Measurements from ENCODE around the gene P2RX7. TPM values are rescaled to one million over a fixed set of nuclear protein-coding genes. Genes with fewer than 3 reads are reported as not detected.
"Not testable (repeated sequence)": the region's sequence is repeated elsewhere in the genome, so short reads cannot be mapped to it uniquely, and the experiment has no call there.

Gene P2RX7
- total RNA-seq, 1 experiment from 2014 or later: 0.23 TPM

- H3K4me3 ChIP-seq (ENCODE audit: low read depth in 2 of 2, low read length in 2 of 2): no peak overlapping the region
- ATAC-seq (no peak), DNase-seq (ENCODE audit: low read depth, low spot score) (no peak)
- no TSS peak for BruUV-seq (replicated peaks)
- ChIA-PET POLR2A (no interaction called here), CTCF (no interaction called here)
- no peaks in the 10 kb centered on the region for H3K4me1 ChIP-seq (ENCODE audit: control insufficient read depth, insufficient read depth, low read length)
- H3K27ac ChIP-seq (ENCODE audit: low read length): no peak overlapping the region
- TF ChIP-seq CTCF (IDR thresholded peaks at IDR 0.05) (no peak), SIN3A (IDR thresholded peaks at IDR 0.05; ENCODE audit: borderline replicate concordance, insufficient read depth, low read depth, low read length) (no peak), POLR2AphosphoS5 (IDR thresholded peaks at IDR 0.05; ENCODE audit: low read depth, low read length) (no peak), REST (IDR thresholded peaks at IDR 0.05; ENCODE audit: insufficient read depth in 1 of 2, low read depth in 2 of 2, low read length in 1 of 2) (no peak), TCF7L2 (IDR thresholded peaks at IDR 0.05; ENCODE audit: low read depth, low read length) (no peak)
- in situ Hi-C loops (cut with HindIII; ENCODE audit: low pct_unique_long_range_greater_than_20kb, low sequenced_read_pairs) (no loop called here), intact Hi-C loops (cut with micrococcal nuclease; ENCODE audit: unreplicated experiment) (no loop called here)
- no peaks in the 10 kb centered on the region for H3K9me3 ChIP-seq (ENCODE audit: control insufficient read depth, insufficient read depth, low read depth, low read length)
- no peaks in the 10 kb centered on the region for H3K27me3 ChIP-seq (ENCODE audit: control insufficient read depth, insufficient read depth, low read length)
- H3K36me3 ChIP-seq (ENCODE audit: control insufficient read depth, insufficient read depth, low read length): no peaks in the 10 kb centered on the region
Observed at GRCh38 chr12:121228919-121229665, 96.4 kb downstream of the P2RX7 start.

- intact Hi-C loops (cut with micrococcal nuclease; ENCODE audit: unreplicated experiment): loop anchor here (1.0 kb wide), 1 partner anchor 170 kb away; no protein-coding TSS in a partner anchor
- DNase-seq (ENCODE audit: low read depth, low spot score); POLR2A ChIA-PET; in situ Hi-C loops (cut with HindIII; ENCODE audit: low pct_unique_long_range_greater_than_20kb, low sequenced_read_pairs); BruUV-seq (replicated peaks); H3K9me3 ChIP-seq (ENCODE audit: control insufficient read depth, insufficient read depth, low read depth, low read length); H3K27ac ChIP-seq (ENCODE audit: low read length); H3K36me3 ChIP-seq (ENCODE audit: control insufficient read depth, insufficient read depth, low read length); H3K4me3 ChIP-seq (ENCODE audit: low read depth in 2 of 2, low read length in 2 of 2); H3K4me1 ChIP-seq (ENCODE audit: control insufficient read depth, insufficient read depth, low read length); H3K27me3 ChIP-seq (ENCODE audit: control insufficient read depth, insufficient read depth, low read length): not testable (repeated sequence)
- CTCF ChIA-PET: interaction anchor here (0.7 kb wide), 1 partner anchor 35 kb away, joined by 3 read pairs; no protein-coding TSS in a partner anchor
- peak; percentile 96 for TF ChIP-seq CTCF (IDR thresholded peaks at IDR 0.05)
- peak; percentile 90 for ATAC-seq
Observed at GRCh38 chr12:121229826-121230537, 97.3 kb downstream of the P2RX7 start.

Data from Panc1 (cell line).